Measurements from ENCODE around the gene ARFRP1.

The ARFRP1 gene

GRCh38 chr20:63703976-63704748 lies 3.6 kb downstream of the ARFRP1 start:
- TF ChIP-seq CTCF (IDR thresholded peaks at IDR 0.05): no peak

DNA sequence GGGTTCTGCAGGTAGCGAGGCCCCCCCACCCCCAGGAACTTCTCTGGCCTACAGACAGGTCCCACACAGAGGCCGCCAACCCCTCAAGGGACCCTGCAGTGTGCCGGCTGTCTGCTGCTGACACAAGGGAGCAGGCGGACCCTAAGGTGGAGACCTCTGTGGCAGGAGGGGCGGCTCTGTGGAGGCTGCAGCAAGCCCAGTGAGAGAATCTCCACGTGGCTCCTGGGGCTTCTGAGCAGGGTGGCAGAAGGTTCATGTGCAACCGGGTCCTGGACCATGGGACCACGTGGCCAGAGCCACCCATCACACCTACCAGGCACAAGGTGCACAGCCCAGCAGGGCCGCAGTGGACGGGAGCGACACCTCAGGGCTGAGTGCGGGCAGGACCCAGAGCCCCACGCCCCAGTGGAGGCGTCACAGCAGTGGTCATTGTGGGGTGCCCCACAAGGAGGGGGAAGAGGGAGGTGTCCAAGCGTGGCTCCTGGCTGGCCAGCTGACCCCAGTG lies 4.3 kb downstream of the ARFRP1 start:
- no peak for TF ChIP-seq CTCF (IDR thresholded peaks at IDR 0.05)

- no peak for TF ChIP-seq CTCF (IDR thresholded peaks at IDR 0.05)
Measured at GRCh38 chr20:63702751-63703470, 4.9 kb downstream of the ARFRP1 start.

GRCh38 chr20:63702036-63702665 lies 5.6 kb downstream of the ARFRP1 start:
- no peak for TF ChIP-seq CTCF (IDR thresholded peaks at IDR 0.05)

DNA sequence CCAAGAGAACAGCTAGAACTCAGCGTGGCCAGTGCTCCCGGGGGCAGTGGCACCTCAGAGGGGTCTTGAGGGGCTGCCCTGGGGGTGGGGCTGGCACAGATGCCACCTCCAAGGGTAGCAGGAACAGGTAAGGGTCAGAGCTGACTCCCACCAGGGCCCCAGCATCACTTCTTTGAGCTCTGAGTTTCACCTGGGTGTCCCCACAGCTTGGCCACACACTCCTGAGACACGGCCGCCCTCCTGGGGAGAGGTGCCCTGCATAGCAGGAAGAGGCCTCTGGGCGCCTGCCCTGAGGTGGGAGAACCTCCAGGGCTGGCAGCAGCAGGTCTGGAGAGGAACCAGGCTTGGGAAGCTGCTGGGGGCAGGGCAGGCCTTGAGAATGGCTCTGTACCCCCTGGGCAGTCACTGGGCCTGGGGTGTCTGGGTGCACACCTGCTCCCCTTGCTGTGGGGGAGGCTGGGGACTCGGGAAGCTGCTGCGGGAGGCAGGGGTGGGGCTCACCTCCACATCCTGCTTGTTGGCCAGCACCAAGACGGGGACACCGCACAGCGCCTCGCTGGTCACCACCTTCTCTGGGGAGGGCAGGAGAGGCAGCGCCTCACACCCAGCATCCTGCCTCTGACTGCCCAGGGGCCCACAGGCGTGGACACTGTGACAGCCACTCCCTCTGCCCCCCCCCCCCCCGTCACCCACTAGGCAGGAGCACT lies 6.3 kb downstream of the ARFRP1 start:
- no peak for TF ChIP-seq CTCF (IDR thresholded peaks at IDR 0.05)

- TF ChIP-seq CTCF (IDR thresholded peaks at IDR 0.05): no peak
Measured at GRCh38 chr20:63701051-63701328, 6.8 kb downstream of the ARFRP1 start.

Data from LNCAP (cell line).